GM11168 (cell line): ENCODE results near the gene ADM2.

Source experiments
- in situ Hi-C: fragments of 300-500 bp; cut with MboI; formaldehyde crosslinking; loops from one replicate; pipeline ENCODE4 v1.12.0; 2022; ENCODE audit warnings: low sequenced_read_pairs; ENCODE audit not compliant: unreplicated experiment

Gene ADM2

DNA sequence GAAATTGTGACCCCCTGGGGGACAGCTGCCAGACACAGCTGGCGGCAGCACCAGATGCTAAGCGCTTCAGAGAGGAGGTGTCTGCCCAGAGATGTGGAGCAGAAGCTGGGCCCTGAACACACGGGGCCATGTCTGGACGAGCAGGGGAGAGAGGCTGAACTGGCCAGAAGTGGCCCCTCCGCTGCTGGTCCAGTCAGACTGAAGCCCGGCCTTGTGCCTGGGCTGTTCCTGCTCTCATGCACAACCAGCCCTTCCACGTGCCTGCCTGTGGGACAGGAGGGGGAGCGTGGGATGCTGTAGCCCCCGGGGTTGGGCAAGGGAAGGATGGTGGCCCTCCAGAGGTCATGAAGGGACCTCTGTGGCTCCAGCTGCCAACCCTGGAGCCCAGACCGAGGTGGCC lies 1.8 kb downstream of the ADM2 start:
- in situ Hi-C loops: no loop called here

- in situ Hi-C loops: no loop called here
Measured at GRCh38 chr22:50483556-50483955, 2.2 kb downstream of the ADM2 start.

GRCh38 chr22:50483977-50484853 lies 2.9 kb downstream of the ADM2 start:
- in situ Hi-C loops: no loop called here

GRCh38 chr22:50485221-50486131 lies 4.1 kb downstream of the ADM2 start:
- in situ Hi-C loops: no loop called here

- in situ Hi-C loops: no loop called here
Measured at GRCh38 chr22:50486561-50487289, 5.4 kb downstream of the ADM2 start, which contains the start of gene MIOX. TSS of gene MIOX (plus strand) at chr22:50486859. CDS start at chr22:50486898, 39 bp downstream.

DNA sequence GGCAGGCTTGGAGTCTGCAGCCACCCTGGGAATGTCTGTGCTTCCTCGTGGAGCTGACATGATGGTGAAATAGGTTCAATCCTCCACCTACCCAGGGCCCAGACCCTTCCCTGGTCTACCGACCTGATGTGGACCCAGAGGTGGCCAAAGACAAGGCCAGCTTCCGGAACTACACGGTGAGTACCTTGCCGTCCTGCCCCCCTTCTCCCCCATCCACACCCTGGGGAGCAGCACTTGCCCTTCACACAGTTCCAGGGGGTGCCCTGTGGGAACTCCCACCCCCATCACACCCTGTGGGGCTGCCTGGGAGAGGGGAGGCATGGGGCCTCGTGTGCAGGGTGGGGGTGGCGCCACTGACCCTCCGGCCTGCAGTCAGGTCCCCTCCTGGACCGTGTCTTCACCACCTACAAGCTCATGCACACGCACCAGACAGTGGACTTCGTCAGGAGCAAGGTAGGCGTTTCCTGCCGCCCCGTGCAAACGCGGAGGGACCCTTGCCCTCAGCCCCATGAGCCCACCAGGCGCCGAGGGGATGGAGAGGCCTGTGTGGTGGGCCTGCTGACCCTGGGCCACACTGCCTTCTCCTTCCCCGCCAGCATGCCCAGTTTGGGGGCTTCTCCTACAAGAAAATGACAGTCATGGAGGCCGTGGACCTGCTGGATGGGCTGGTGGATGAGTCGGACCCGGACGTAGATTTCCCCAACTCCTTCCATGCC lies 6.1 kb downstream of the ADM2 start:
- in situ Hi-C loops: no loop called here

GRCh38 chr22:50488006-50488677 lies 6.8 kb downstream of the ADM2 start:
- in situ Hi-C loops: no loop called here

GRCh38 chr22:50488886-50489285 lies 7.5 kb downstream of the ADM2 start:
- in situ Hi-C loops: no loop called here

GRCh38 chr22:50489363-50490243 lies 8.3 kb downstream of the ADM2 start:
- in situ Hi-C loops: no loop called here

- in situ Hi-C loops: no loop called here
Measured at GRCh38 chr22:50490531-50491308, 9.4 kb downstream of the ADM2 start.

DNA sequence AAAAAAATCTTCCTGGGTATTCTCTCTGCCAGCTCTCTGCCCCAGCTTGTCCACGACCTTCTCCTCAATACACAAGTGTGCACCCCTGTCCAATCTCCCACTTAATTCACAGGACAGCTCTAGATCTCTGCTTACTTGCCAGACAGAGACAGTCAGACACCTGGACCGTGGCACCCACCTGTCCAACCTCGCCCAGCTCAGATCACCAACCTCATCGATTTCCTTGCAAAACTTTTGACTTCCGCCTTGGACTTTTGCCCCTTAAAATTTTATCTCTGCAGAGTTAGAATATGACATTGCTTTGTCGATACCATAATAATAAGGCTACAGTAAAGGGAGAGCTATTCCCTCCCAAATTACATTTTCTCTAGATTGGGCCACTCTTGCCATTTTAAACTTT lies 15.8 kb downstream of the ADM2 start:
- in situ Hi-C loops: no loop called here

- in situ Hi-C loops: no loop called here
Measured at GRCh38 chr22:50498322-50498890, 17.1 kb downstream of the ADM2 start.

DNA sequence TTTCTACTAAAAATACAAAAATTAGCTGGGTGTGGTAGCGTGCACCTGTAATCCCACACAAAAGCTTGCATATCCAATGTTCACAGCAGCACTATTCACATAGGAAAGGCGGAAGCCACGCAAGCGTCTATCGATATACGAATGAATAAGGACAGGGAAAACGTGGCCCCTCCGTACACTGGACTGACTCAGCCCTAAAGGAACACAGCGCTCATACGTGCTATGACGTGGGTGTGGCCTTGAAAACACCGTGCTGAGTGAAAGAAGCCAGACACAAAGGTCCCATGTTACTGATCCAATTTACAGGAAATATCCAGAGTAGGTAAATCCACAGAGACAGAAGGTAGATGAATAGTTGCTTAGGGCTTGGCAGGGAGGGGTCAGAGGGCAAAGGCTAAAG lies 19.1 kb downstream of the ADM2 start:
- in situ Hi-C loops: no loop called here

GRCh38 chr22:50502096-50502495 lies 20.8 kb downstream of the ADM2 start:
- in situ Hi-C loops: no loop called here

- in situ Hi-C loops: no loop called here
Measured at GRCh38 chr22:50502628-50503474, 21.5 kb downstream of the ADM2 start.

DNA sequence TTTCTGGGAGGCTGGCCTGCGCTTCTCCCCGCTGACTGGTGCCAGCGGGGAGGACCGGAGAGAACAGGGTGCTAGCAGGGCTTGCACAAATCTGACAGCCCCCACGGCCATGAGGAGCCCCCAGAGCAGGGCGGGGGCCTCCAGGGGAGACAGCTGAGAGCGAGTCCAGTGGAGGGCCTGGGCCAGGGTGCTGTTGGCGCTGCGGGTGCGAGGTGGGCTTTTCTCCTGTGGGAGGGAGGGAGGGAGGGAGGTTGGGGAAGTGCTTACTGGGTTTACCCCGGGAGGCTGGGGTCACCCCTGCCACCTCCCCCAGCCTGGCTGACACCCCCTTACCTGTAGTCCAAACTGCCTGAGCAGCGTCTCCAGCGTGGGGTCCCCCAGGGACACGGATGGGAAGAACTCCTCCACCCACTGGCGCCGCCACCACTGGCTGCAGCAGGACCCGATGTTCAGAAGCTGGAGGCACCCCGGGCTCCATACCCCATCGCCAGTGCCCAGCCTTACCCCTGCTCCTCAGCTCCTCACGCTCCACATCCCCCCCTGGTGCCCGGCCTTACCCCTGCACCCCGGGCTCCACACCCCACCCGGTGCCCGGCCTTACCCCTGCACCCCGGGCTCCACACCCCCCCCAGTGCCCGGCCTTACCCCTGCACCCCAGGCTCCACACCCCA lies 22.3 kb downstream of the ADM2 start:
- in situ Hi-C loops: no loop called here
